BE2C (cell line): Measurements from ENCODE around the gene OLA1.

ENCODE experiments used
- DNase-seq: peaks from one replicate; pipeline ENCODE4 v3.0.0-alpha.2; 2020
- H3K27me3 ChIP-seq: fragments of 250-450 bp; sonication (Bioruptor Pico); 2 replicates; pipeline ENCODE4 v1.5.1; 2020; ENCODE audit warnings: mild to moderate bottlenecking
- H3K36me3 ChIP-seq: fragments of 250-450 bp; sonication (Bioruptor Pico); 2 replicates; pipeline ENCODE4 v1.5.1; 2020; ENCODE audit warnings: mild to moderate bottlenecking
- H3K4me1 ChIP-seq: fragments of 250-450 bp; sonication (Bioruptor Pico); 2 replicates; pipeline ENCODE4 v1.5.1; 2020
- H3K4me3 ChIP-seq: 2 replicates; pipeline ENCODE4 v1.5.1; 2011; ENCODE audit warnings: low read depth, low read length
- H3K9me3 ChIP-seq: fragments of 250-450 bp; sonication (Bioruptor Pico); 2 replicates; pipeline ENCODE4 v1.5.1; 2020
- TF ChIP-seq, protein P1 (sequence below): IDR thresholded peaks from 2 replicates; pipeline ENCODE4 v1.5.1; 2012; ENCODE audit warnings: mild to moderate bottlenecking, low read depth, low read length

The OLA1 gene

DNA sequence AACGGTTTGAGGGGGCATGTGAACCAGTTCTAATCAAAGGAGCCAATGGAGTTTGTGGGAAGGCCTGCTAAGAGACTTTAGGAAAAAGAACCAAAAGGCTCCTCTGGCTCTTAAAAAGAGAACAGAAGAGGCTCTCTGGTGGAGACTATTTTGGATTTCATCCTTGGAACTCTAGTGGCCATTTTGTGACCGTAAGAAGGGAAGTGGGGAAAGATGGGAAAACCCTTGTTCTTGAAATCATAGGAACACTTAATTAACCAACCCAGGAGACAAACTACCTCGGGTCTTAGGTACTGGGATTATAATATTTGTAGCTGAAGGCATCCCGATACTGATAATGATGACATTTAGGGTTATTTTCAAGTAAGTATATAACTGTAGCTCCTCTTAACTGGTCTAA lies 157.9 kb downstream of the OLA1 start:
- H3K36me3 ChIP-seq = no peaks in the 10 kb centered on the region
- TF ChIP-seq, protein P1, sequence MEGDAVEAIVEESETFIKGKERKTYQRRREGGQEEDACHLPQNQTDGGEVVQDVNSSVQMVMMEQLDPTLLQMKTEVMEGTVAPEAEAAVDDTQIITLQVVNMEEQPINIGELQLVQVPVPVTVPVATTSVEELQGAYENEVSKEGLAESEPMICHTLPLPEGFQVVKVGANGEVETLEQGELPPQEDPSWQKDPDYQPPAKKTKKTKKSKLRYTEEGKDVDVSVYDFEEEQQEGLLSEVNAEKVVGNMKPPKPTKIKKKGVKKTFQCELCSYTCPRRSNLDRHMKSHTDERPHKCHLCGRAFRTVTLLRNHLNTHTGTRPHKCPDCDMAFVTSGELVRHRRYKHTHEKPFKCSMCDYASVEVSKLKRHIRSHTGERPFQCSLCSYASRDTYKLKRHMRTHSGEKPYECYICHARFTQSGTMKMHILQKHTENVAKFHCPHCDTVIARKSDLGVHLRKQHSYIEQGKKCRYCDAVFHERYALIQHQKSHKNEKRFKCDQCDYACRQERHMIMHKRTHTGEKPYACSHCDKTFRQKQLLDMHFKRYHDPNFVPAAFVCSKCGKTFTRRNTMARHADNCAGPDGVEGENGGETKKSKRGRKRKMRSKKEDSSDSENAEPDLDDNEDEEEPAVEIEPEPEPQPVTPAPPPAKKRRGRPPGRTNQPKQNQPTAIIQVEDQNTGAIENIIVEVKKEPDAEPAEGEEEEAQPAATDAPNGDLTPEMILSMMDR = no peak
- no peaks in the 10 kb centered on the region for H3K27me3 ChIP-seq

GRCh38 chr2:174088706-174089460 lies 159.4 kb downstream of the OLA1 start:
- Histone ChIP-seq H3K36me3 (no peaks in the 10 kb centered on the region), H3K9me3 (no peaks in the 10 kb centered on the region), H3K27me3 (no peaks in the 10 kb centered on the region), H3K4me1 (no peaks in the 10 kb centered on the region), H3K4me3 (no peak overlapping the region)
- TF ChIP-seq, protein P1 = no peak
- no peak for DNase-seq

More for the DNA sequence above, 157.9 kb downstream of the OLA1 start:
- DNase-seq = no peak
- Histone ChIP-seq H3K4me1 (no peaks in the 10 kb centered on the region), H3K4me3 (no peak overlapping the region), H3K9me3 (no peaks in the 10 kb centered on the region)

- no peaks in the 10 kb centered on the region for H3K27me3 ChIP-seq
- H3K9me3 ChIP-seq = no peaks in the 10 kb centered on the region
- H3K36me3 ChIP-seq = no peaks in the 10 kb centered on the region
- DNase-seq = no peak
- H3K4me3 ChIP-seq = no peak overlapping the region
- TF ChIP-seq, protein P1 = no peak
- no peaks in the 10 kb centered on the region for H3K4me1 ChIP-seq
Measured at GRCh38 chr2:174086708-174087107, 161.6 kb downstream of the OLA1 start.

DNA sequence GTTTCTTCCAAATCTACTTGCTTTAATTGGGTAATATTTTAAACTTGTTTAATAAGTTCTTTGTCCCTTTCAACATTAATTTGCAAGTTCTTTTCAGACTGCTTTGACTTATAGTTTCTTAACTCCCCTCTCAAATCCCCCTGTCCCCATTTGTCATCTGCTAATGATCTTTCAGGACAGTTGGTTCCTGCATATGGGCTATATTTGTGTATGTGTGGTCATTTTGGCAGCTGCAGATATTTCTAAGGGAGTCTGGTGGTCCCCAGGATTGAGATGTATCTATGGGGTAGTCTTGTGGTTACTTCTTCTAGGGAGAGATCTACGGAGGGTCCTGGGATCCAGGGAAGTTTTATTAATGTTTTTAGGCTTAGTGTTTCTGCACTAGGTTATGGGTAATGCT lies 162.6 kb downstream of the OLA1 start:
- no peaks in the 10 kb centered on the region for H3K36me3 ChIP-seq
- H3K4me1 ChIP-seq = no peaks in the 10 kb centered on the region
- no peak overlapping the region for H3K4me3 ChIP-seq
- no peak for DNase-seq
- H3K9me3 ChIP-seq = no peaks in the 10 kb centered on the region
- TF ChIP-seq, protein P1 = no peak
- H3K27me3 ChIP-seq = no peaks in the 10 kb centered on the region

DNA sequence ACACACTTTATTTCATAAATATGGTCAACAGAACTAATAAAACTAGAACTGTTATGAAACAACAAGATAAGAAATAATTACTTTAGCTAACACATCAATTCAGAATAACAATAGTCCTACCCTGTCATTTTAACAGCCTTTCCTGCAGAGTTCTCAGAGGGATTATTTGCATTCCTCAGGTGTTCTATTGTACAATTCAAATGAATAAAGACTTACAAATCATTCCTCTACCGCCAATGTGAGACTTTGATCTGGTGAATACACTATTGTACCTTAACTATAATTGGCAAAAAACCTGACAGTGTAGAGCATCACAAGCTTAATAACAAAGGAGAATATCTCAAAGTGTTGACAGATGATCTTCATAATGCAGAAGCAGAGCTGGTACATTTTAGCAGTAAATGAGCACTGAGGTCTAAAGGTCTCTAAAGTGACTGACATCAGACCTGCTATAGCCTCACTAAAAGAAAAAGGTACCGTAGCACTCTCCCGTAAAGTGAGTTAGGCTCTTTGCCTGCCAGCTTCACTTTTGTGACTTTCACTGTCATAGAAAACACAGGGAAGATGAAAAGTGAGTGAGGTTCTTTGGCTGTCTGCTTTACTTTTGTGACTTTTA lies 164.4 kb downstream of the OLA1 start:
- DNase-seq = no peak
- TF ChIP-seq, protein P1 = no peak
- H3K36me3 ChIP-seq = no peaks in the 10 kb centered on the region

DNA sequence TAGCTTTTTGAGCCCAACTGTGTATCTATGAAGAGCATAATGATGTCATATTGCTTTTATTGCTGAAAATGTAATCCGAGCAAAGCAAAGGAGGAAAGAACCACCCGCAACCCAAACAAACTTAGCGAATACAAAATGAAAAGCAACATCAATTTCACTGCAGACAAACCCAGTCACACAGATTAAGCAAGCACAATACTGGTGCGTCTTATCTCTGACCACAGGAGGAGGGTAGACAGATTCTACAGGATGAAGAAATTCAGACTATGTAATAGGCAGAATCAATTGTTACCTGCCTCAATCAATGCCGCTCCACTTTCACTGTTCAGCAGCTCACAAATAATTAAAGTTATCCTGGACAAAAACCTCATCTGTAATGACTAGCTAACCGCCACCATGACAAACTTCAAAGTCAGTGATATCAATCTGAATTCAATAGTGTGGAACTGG lies 167.6 kb downstream of the OLA1 start:
- no peak for DNase-seq
- TF ChIP-seq, protein P1 = no peak
- no peaks in the 10 kb centered on the region for H3K36me3 ChIP-seq

More for the DNA sequence above, 164.4 kb downstream of the OLA1 start:
- Histone ChIP-seq H3K9me3 (no peaks in the 10 kb centered on the region), H3K4me1 (no peaks in the 10 kb centered on the region), H3K4me3 (no peak overlapping the region), H3K27me3 (no peaks in the 10 kb centered on the region)

More for the DNA sequence above, 167.6 kb downstream of the OLA1 start:
- Histone ChIP-seq H3K9me3 (no peaks in the 10 kb centered on the region), H3K27me3 (no peaks in the 10 kb centered on the region), H3K4me1 (no peaks in the 10 kb centered on the region), H3K4me3 (no peak overlapping the region)
